H1 (cell line): ENCODE data around the gene NFAT5. TPM values are rescaled to one million over a fixed set of nuclear protein-coding genes. Genes with fewer than 3 reads are reported as not detected.

Source experiments
- POLR2AphosphoS5 ChIP-seq: IDR thresholded peaks from 2 replicates; pipeline ENCODE4 v1.6.1; 2011; ENCODE audit warnings: low read depth, low read length
- polyA plus RNA-seq, 7 experiments: library from polyadenylated mRNA; depleted of rRNA in 3 of 7; stranded (reverse) in 5 of 7; unstranded in 2 of 7; fragments of >200 nt in 5 of 7; fragments of 200-250 nt in 2 of 7; gene quantifications; 1 replicate in 5 of 7; 2 replicates in 1 of 7; 4 replicates in 1 of 7; pipeline versions ENCODE4 v1.2.1 to v1.2.3, GENCODE V29; 2011 to 2013; ENCODE audit warnings: missing spikeins in 2 of 7, mixed read lengths in 2 of 7
- total RNA-seq: library from RNA; stranded (reverse); fragmentation: NEBNext Ultra II Directional; extraction: Animal tissue kit (Norgen Biotek cat#: 25700); gene quantifications from 2 replicates; pipeline ENCODE4 v1.2.1, GENCODE V29; 2021

Gene NFAT5
- total and polyA plus RNA-seq, 2 of the 8 experiments (the other 6 are each of a cell fraction or from before 2014, with no cell fraction given), result 8.9 to 29.0 TPM

DNA sequence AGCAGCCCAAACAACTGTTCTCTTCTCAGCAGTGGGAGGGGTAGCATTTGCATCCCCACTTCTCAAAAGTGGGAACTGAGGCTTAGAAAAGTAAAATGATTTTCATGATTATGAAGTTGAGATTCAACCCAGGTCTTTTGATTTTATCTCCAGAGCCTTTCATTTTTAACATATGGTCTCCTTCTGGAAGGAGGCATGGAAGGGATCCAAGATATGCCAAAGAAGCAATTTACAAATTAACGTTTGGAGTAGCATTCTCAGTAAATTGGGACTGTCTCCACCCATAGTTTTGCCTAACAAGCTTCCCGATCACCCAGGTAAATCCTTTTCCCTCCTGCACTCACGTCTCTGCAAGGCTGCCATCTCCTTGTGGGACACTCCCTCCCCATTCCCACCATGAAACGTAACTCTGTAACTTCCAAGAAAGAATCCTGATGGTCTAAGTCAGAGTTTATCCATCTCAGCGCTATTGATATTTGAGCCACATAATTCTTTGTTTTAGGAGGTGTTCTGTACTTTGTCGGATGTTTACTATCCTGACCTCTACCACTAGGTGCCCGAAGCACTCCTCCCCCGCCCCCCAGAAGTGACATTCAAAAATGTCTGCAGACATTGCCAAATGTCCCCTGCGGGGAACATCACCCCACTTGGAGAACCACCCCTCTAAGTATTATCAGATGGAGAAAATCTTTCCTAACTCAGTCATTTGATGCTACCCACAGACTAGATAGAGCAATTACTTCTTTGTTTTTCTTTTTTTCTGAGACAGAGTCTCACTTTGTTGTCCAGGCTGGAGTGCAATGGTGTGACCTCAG is 32.9 kb upstream of the NFAT5 start (continued):
- TF ChIP-seq POLR2AphosphoS5, result no peak
